D341Med (cell line): ENCODE results near the gene PRELID2.
"Not testable (repeated sequence)": the region's sequence is repeated elsewhere in the genome, so short reads cannot be mapped to it uniquely, and the experiment has no call there.

Experiments
- DNase-seq: peaks from one replicate; pipeline ENCODE4 v3.0.0; 2012; ENCODE audit warnings: low spot score

Gene PRELID2

GRCh38 chr5:145834917-145835847 lies at the start of gene PRELID2:
Gene PRELID2 (minus strand): TSS chr5:145835342. CDS start chr5:145835251, 91 bp downstream.
- DNase-seq: peak; percentile 57

GRCh38 chr5:145874765-145875164 lies 39.6 kb upstream of the PRELID2 start:
- no peak for DNase-seq

GRCh38 chr5:145872914-145873313 lies 37.8 kb upstream of the PRELID2 start, which contains the start of gene GRXCR2:
Gene GRXCR2 (minus strand): TSS chr5:145873014. CDS start chr5:145872968, 46 bp downstream.
- no peak for DNase-seq

DNA sequence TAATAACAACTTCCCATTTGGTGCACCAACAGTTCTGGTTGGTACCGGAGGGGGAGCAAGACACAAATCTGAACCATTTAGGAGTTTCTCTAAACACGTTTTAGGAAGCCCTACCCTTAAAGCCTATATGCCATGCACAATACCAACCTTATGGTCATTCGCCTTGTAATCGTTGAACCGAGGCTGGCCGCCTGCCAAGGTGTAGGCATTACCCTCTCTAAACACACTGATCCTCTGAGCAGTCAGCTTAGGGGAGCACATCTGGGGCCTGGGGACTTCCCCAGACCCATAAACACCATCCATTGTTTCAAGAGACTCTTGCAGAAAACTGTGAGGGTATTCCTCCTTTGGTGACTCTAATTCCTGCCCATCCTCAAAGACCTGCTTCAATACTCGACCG lies 37.3 kb upstream of the PRELID2 start:
- DNase-seq: peak; percentile 43

DNA sequence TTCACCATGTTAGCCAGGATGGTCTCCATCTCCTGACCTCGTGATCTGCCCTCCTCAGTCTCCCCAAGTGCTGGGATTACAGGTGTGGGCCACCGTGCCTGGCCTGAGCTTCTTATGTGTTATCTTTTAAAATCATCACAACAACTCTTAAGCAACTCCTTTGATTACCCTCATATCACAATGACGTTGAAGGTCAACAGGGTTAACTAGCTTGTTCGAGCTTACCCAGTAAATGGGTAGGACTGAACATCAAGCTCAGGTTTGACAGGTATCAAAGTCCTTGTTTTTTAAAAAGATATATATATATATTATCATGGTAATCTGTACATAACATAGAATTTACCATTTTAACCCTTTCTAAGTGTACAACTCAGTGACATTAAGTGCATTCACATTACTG lies 34.6 kb upstream of the PRELID2 start:
- no peak for DNase-seq

GRCh38 chr5:145867806-145868205 lies 32.7 kb upstream of the PRELID2 start:
- no peak for DNase-seq

- DNase-seq: not testable (repeated sequence)
Observed at GRCh38 chr5:145864432-145864831, 29.3 kb upstream of the PRELID2 start.

GRCh38 chr5:145863003-145863402 lies 27.9 kb upstream of the PRELID2 start:
- DNase-seq: no peak

- DNase-seq: no peak
Observed at GRCh38 chr5:145859897-145860296, 24.8 kb upstream of the PRELID2 start.

DNA sequence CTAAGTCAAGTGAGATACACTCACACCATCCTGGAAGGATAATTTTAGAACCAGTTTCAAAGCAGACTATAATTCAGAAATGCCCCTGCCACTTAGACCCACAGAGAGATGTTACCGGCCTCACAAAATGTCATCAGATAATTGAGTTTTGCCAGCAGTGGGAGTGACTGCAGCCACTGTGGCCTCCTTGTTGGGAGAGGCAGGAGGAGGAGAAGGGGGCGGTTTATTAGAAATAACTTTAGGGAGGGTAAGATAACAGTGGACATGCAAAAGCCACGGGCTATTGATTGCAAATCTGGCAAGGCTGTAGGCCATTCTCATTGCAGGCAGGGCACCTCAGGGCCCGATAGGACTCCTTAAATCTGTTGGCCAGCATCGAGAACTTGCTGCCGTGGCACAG lies 24.3 kb upstream of the PRELID2 start:
- no peak for DNase-seq

DNA sequence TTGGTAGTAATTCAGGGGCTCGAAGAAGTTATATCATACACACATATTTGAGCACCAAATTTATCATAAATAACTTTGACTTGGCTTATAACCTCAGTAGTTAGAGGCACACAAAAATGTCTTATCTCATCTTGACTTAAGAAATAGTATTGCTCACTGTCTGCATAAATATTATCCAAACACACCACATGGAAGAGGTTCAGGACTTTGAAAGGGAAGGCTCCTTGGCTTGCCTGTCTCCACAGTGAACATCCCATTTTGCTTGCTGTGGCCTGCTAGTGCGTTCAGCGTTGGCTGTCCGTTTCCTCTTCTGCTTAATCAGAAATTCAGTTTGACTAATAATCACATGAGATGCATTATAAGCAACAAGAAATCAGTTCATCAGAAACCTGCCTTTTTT lies 23.8 kb upstream of the PRELID2 start:
- no peak for DNase-seq

DNA sequence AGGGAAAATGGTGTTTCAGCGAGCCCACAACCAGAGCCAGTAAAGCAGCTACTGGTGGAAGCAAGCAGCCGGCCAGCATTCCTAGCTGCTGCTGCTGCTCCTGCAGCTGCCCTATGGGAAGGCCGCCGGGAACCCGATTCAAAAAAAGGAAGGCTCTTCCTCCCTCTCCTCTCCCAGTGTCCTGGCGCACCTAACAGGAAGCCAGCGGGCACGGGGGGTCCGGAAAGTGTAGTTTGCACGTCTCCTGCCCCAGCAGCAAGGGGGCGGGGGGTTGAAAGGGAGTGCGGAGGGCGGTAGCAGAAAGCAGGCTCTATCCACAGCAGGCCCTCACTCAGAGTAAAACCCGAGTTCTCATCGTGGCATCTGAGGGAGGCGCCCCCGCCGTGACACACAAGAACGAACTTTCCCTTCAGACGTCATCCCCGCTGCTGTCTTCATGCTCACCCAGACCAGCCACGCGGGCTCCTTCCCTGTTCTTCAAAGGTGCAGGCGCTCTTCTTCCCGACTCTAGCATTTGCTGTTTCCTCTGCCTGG lies 21.2 kb upstream of the PRELID2 start:
- DNase-seq: no peak

DNA sequence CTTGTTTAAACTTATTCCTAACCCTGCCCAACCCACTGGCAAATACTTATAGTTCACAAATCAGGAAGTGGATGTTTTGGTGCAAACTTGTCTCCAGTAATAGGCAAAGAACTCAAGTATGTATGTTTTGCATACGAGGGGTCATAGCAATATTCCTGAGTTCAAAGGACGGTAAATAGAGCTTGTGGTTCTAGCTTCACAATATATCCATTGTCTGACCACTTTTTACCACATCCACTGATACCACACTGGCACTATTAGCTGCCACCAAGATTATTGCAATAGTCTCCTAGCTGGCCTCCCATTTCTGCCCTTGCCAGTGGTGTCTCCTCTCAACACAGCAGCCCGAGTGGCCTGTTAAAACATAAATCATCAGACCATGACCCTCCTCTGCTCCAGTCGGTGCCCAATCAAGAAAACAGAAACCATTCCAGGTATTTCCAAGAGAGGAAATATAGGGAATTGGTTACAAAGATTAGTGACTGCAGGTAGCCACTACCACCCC lies 20.7 kb upstream of the PRELID2 start:
- DNase-seq: no peak

DNA sequence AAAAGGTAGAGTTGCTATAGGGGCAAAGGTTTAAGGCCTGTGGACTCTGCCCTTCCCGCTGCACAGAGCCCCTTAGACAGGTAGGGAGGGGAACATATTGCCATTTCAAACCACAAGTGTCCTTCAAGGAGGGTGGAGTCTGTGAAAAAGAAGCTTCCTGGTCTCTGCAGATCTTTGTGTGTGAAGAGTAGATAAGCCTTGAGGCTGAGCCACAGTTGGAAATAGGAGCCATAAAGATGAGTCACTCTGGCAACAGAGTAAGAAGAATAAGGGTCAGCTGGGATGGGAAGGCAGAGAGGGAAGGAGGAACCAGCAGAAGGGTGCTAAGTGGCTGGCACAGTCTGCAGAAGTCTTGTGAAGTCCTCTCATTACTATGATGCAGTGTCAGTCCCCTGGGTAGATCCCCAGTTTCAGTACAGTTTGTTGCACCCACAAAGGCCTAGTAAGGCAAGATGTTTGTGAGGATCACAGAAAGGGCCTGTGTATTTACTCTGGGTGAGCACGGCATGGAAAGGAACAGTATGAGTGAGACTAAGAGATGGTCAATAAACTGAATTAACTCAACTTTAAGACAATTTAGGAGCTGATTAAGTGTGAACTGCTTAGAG lies 19.6 kb upstream of the PRELID2 start:
- DNase-seq: no peak

DNA sequence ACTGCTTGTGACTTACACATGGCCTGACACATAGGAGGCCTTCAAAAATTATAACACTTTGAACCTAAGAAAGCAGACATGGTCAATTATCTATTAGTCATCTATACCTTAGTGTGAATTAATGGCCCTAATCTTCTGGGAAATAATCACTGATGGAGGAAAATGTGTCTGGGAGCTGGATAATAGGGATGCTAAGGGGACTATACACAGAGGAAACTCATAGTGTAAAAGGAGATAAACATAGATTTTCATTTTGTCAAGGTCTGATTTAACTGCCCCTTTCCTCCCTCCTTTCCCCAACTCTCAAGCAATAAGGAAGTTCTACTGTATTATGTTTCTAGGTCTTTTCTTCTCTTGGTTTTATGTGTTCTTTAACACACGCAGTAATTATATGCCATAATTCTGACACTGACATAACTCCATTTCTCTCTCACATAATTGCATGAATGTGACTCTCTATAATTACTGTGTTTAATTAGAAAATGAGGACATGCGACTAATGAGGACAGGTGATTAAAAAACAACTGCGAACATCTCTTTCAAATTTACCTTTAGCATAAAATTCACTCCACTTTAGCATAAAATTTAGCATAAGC lies 18.7 kb upstream of the PRELID2 start:
- DNase-seq: no peak

DNA sequence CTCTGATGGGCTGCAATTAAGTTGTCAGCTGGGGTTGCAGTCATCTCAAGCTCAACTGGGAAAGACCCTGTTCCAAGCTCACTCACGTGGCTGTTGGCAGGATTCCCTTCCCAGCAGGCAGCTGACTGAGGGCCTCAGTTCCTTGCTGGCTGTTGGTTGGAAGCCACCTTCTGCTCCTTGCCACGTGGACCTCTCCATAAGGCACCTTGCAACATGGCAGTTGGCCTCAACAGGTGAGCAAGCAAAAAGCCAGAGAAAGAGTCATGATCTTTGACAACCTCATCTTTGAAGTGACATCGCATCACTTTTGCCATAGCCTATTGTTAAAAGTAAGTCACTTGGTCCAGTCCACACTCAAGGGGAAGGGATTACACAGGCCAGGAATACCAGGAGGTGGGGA lies 17.8 kb upstream of the PRELID2 start:
- no peak for DNase-seq

- DNase-seq: no peak
Observed at GRCh38 chr5:145848854-145849253, 13.7 kb upstream of the PRELID2 start.

DNA sequence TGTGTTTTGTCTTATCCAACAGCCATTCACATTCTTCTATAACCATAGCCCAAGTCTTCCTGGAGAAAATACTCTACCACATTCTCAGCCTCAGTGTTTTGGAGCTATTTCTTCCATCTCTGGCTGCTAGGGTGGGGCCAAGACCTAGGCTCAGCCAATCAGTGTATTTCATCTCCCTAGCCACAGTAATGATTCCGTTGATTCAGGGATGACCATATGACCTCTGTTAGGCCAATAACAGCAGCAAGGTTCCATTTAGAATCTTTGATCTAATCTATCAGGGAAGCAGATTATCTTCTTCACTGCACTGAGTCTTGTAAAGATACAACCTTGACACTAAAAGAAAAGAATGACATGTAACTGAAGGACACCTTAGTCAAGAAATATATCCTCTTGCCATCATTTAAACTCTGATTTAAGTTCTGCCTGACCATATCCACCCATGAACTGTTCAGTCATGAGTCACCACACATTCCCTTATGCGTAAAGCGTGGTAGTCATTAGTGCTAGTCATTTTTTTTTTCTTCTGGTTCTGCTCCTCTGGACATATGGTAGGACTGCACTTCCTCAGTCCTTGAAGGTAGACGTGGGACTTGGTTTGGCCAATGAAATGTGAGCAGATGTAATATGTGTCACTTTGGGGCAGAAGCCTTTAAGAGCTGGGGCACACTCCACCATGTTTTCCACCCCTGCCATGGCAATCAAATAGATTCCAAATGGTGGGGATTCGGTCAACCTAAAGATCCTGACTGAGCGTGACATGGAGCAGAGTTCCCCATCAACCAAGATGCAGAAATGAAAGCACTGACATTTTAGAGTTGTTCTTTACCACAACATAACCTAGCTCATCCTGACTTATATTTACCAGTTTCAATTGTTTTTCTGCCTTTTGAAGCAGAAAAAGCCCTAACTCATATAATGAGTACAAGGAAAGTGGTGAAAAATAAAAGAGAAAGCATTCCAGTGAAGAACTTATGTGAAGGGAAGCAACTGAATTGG lies 12.7 kb upstream of the PRELID2 start:
- DNase-seq: no peak

GRCh38 chr5:145846081-145846480 lies 10.9 kb upstream of the PRELID2 start:
- no peak for DNase-seq

- DNase-seq: no peak
Observed at GRCh38 chr5:145841299-145841698, 6.2 kb upstream of the PRELID2 start.

DNA sequence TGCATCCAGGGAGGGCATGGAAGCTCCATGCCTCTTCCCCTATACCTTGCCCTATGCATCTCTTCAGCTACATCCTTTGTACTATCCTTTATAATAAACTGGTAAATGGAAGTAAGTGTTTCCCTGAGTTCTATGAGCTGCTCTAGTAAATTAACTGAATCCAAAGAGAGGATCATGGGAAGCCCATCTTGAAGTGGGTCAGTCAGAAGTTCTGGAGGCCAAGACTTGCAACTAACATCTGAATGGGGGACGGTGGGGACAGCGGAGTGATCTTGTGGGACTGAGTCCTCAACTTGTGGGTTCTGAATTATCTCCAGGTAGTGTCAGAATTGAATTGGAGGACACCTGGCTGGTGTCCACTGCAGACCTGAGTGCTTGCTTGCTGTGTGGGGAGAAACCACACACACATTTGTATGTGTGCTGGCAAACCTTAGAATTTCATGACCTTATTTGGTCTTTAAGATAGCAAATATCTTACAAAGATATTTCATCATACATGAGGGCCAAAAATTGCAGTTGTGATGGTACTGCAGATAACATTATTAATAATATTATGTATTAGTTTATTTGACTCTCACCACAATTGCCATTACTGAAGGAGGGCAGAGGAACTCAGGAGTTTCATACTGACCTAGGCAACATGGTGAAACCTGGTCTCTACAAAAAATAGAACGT lies 5.5 kb upstream of the PRELID2 start:
- no peak for DNase-seq
